ENCODE measurements around the gene INPP5E.

INPP5E gene

GRCh38 chr9:136473354-136473721 lies 33.7 kb upstream of the INPP5E start:
- no peak for DNase-seq

GRCh38 chr9:136472640-136473353 lies 33.2 kb upstream of the INPP5E start:
- DNase-seq, result no peak

GRCh38 chr9:136471802-136472487 lies 32.3 kb upstream of the INPP5E start:
- DNase-seq, result no peak

GRCh38 chr9:136470792-136471469 lies 31.3 kb upstream of the INPP5E start:
- no peak for DNase-seq

GRCh38 chr9:136470356-136470755 lies 30.7 kb upstream of the INPP5E start:
- no peak for DNase-seq

- no peak for DNase-seq
Measured at GRCh38 chr9:136467766-136468165, 28.1 kb upstream of the INPP5E start.

- no peak for DNase-seq
Measured at GRCh38 chr9:136466155-136466541, 26.5 kb upstream of the INPP5E start.

- no peak for DNase-seq
Measured at GRCh38 chr9:136465500-136466154, 26.0 kb upstream of the INPP5E start.

GRCh38 chr9:136464241-136464640 lies 24.6 kb upstream of the INPP5E start:
- DNase-seq, result no peak

- no peak for DNase-seq
Measured at GRCh38 chr9:136463578-136463977, 23.9 kb upstream of the INPP5E start.

- no peak for DNase-seq
Measured at GRCh38 chr9:136462664-136463063, 23.0 kb upstream of the INPP5E start.

- no peak for DNase-seq
Measured at GRCh38 chr9:136460772-136461325, 21.2 kb upstream of the INPP5E start.

GRCh38 chr9:136459425-136459824 lies 19.8 kb upstream of the INPP5E start:
- no peak for DNase-seq

- DNase-seq, result no peak
Measured at GRCh38 chr9:136457326-136457725, 17.7 kb upstream of the INPP5E start.

- no peak for DNase-seq
Measured at GRCh38 chr9:136456258-136456657, 16.6 kb upstream of the INPP5E start.

GRCh38 chr9:136455043-136456002 lies 15.7 kb upstream of the INPP5E start:
- no peak for DNase-seq

GRCh38 chr9:136454026-136454796 lies 14.6 kb upstream of the INPP5E start:
- no peak for DNase-seq

- no peak for DNase-seq
Measured at GRCh38 chr9:136453326-136453725, 13.7 kb upstream of the INPP5E start.

GRCh38 chr9:136451221-136451877 lies 11.7 kb upstream of the INPP5E start:
- DNase-seq, result no peak

GRCh38 chr9:136448655-136449054 lies 9.0 kb upstream of the INPP5E start:
- no peak for DNase-seq
